HG03354 (cell line): Measurements from ENCODE around the gene CTNNB1.
"Not testable (repeated sequence)": the region's sequence is repeated elsewhere in the genome, so short reads cannot be mapped to it uniquely, and the experiment has no call there.

Source experiments
- ATAC-seq: cut with Tn5 transposase; IDR thresholded peaks from one replicate; pipeline ENCODE4 v1.9.1; 2021; ENCODE audit warnings: mild to moderate bottlenecking; ENCODE audit not compliant: unreplicated experiment, poor library complexity, severe bottlenecking

CTNNB1 gene

GRCh38 chr3:41247055-41248004, 48.0 kb downstream of the CTNNB1 start:
- ATAC-seq, result no peak

- no peak for ATAC-seq
Measured at GRCh38 chr3:41248525-41248924, 49.2 kb downstream of the CTNNB1 start.

- ATAC-seq, result no peak
Measured at GRCh38 chr3:41249318-41249717, 50.0 kb downstream of the CTNNB1 start.

GRCh38 chr3:41250825-41251224, 51.5 kb downstream of the CTNNB1 start:
- no peak for ATAC-seq

- no peak for ATAC-seq
Measured at GRCh38 chr3:41251593-41251992, 52.3 kb downstream of the CTNNB1 start.

GRCh38 chr3:41258239-41258800, 59.0 kb downstream of the CTNNB1 start:
- ATAC-seq, result no peak

- ATAC-seq, result no peak
Measured at GRCh38 chr3:41259449-41260062, 60.3 kb downstream of the CTNNB1 start.

GRCh38 chr3:41260063-41260450, 60.8 kb downstream of the CTNNB1 start:
- ATAC-seq, result no peak

GRCh38 chr3:41265011-41265545, 65.8 kb downstream of the CTNNB1 start:
- ATAC-seq, result no peak

- ATAC-seq, result no peak
Measured at GRCh38 chr3:41265823-41266273, 66.5 kb downstream of the CTNNB1 start.

GRCh38 chr3:41267975-41268640, 68.8 kb downstream of the CTNNB1 start:
- ATAC-seq, result no peak

GRCh38 chr3:41272667-41273066, 73.4 kb downstream of the CTNNB1 start:
- ATAC-seq, result no peak

- no peak for ATAC-seq
Measured at GRCh38 chr3:41274944-41275668, 75.8 kb downstream of the CTNNB1 start.

GRCh38 chr3:41276191-41276590, 76.9 kb downstream of the CTNNB1 start:
- ATAC-seq, result no peak

GRCh38 chr3:41277790-41278465, 78.6 kb downstream of the CTNNB1 start:
- ATAC-seq, result no peak

GRCh38 chr3:41284934-41285333, 85.6 kb downstream of the CTNNB1 start:
- ATAC-seq, result not testable (repeated sequence)

GRCh38 chr3:41286305-41286704, 87.0 kb downstream of the CTNNB1 start:
- ATAC-seq, result no peak

- no peak for ATAC-seq
Measured at GRCh38 chr3:41288785-41289184, 89.5 kb downstream of the CTNNB1 start.
